K562 (cell line): Measurements from ENCODE around the gene GLRA2. TPM values are rescaled to one million over a fixed set of nuclear protein-coding genes. Genes with fewer than 3 reads are reported as not detected.

Source experiments
- ATAC-seq: fragments of 200-7000 bp; cut with Tn5 transposase; 3 replicates; pipeline ENCODE4 v1.9.1; 2020; ENCODE audit warnings: moderate library complexity
- BruUV-seq: library from RNA; stranded (reverse); fragments of 400-500 nt; replicated peaks from 2 replicates; lab custom pipeline; 2021; lab: Mats Ljungman, UMichigan
- CTCF ChIA-PET: fragments of 300-600 bp; formaldehyde crosslinking; extraction: SDS; loops from one replicate; lab custom pipeline; 2021; ENCODE audit warnings: low intra/inter-chr PET ratio; lab: Yijun Ruan, JAX
- POLR2A ChIA-PET: fragments of 300-600, 350-650 bp; sonication (Branson Sonifier 250); formaldehyde crosslinking; extraction: SDS; loops from one replicate; lab custom pipeline; 2021; ENCODE audit warnings: antibody characterized with exemption, inconsistent platforms; lab: Yijun Ruan, JAX
- DNase-seq, 4 experiments: peaks; one replicate each; pipeline versions ENCODE4 v3.0.0 to v3.0.0-alpha.2; 2011 to 2018; ENCODE audit warnings: low spot score in 3 of 4, mixed read lengths in 3 of 4; ENCODE audit errors: extremely low read depth in 1 of 4
- FAIRE-seq: peaks from 2 replicates; lab custom pipeline; 2011; peaks lifted over from hg19 to GRCh38; lab: Jason Lieb, UNC
- H2AFZ ChIP-seq: 2 replicates; pipeline ENCODE4 v1.6.0; 2011; ENCODE audit warnings: low read depth, low read length, control low read depth, inconsistent platforms
- H3K27ac ChIP-seq: fragments of 200-600 bp; 3 replicates; pipeline ENCODE4 v1.8.0; 2011; ENCODE audit warnings: low read depth, mild to moderate bottlenecking, control low read depth, inconsistent platforms, low read length, moderate library complexity, mixed read lengths; ENCODE audit errors: extremely low read depth
- H3K27me3 ChIP-seq, 2 experiments: fragments of 300-600 bp in 1 of 2; 2 replicates in 1 of 2; 3 replicates in 1 of 2; pipeline versions ENCODE4 v1.6.0 to v1.8.0; 2011; ENCODE audit warnings: inconsistent platforms in 2 of 2, low read length in 2 of 2, mild to moderate bottlenecking in 1 of 2, mixed read lengths in 1 of 2, moderate library complexity in 1 of 2; ENCODE audit not compliant: control insufficient read depth in 2 of 2, insufficient read depth in 2 of 2
- H3K36me3 ChIP-seq: fragments of 300-600 bp; 3 replicates; pipeline ENCODE4 v1.8.0; 2011; ENCODE audit warnings: mild to moderate bottlenecking, low read length, inconsistent platforms; ENCODE audit not compliant: control insufficient read depth, insufficient read depth
- H3K4me1 ChIP-seq, 2 experiments: fragments of 200-600 bp in 1 of 2; replicated peaks in 1 of 2; 2 replicates in 1 of 2; 3 replicates in 1 of 2; pipeline versions ENCODE4 v1.5.1 to v1.8.0; 2011; ENCODE audit warnings: inconsistent platforms in 2 of 2, low read length in 2 of 2, mild to moderate bottlenecking in 1 of 2, mixed read lengths in 1 of 2, moderate library complexity in 1 of 2; ENCODE audit not compliant: control insufficient read depth in 2 of 2, insufficient read depth in 2 of 2
- H3K4me2 ChIP-seq: 2 replicates; pipeline ENCODE4 v1.6.1; 2011; ENCODE audit warnings: low read length, control low read depth, inconsistent platforms, mixed read lengths; ENCODE audit not compliant: insufficient read depth
- H3K4me3 ChIP-seq: fragments of 200-600 bp; sonication (generic), shearing (Covaris generic); 2 replicates; pipeline ENCODE4 v1.5.1; 2016; ENCODE audit warnings: control low read depth, inconsistent platforms
- H3K79me2 ChIP-seq: fragments of 200-600 bp; 3 replicates; pipeline ENCODE4 v1.8.0; 2011; ENCODE audit warnings: low read length, inconsistent platforms; ENCODE audit not compliant: control insufficient read depth, insufficient read depth
- H3K9ac ChIP-seq, 2 experiments: 2 replicates each; pipeline versions ENCODE4 v1.6.0 to v1.6.1; 2011; ENCODE audit warnings: low read depth in 2 of 2, low read length in 2 of 2, control low read depth in 1 of 2, inconsistent platforms in 1 of 2, mild to moderate bottlenecking in 1 of 2, mixed read lengths in 1 of 2; ENCODE audit not compliant: insufficient read depth in 1 of 2
- H3K9me1 ChIP-seq: one replicate; pipeline ENCODE4 v1.6.0; 2011; ENCODE audit warnings: inconsistent platforms, mild to moderate bottlenecking, low read length, moderate library complexity; ENCODE audit not compliant: control insufficient read depth, insufficient read depth
- H3K9me3 ChIP-seq: replicated peaks from 2 replicates; pipeline ENCODE4 v1.5.1; 2011; ENCODE audit warnings: low read depth, low read length, inconsistent platforms; ENCODE audit not compliant: control insufficient read depth, insufficient read depth
- H4K20me1 ChIP-seq: replicated peaks from 2 replicates; pipeline ENCODE4 v1.6.1; 2011; ENCODE audit warnings: low read length, inconsistent platforms, mixed read lengths; ENCODE audit not compliant: control insufficient read depth, insufficient read depth
- FOXK1 ChIP-seq: sonication (generic); formaldehyde crosslinking; IDR thresholded peaks from 2 replicates; pipeline ENCODE4 v1.8.0; 2022; ENCODE audit warnings: missing genetic modification reagents, mild to moderate bottlenecking, borderline replicate concordance
- HDAC2 ChIP-seq: fragments of 450-650 bp; IDR thresholded peaks from 2 replicates; pipeline ENCODE4 v1.6.1; 2016; ENCODE audit warnings: mild to moderate bottlenecking
- HDAC3 ChIP-seq: fragments of 450-650 bp; IDR thresholded peaks from 2 replicates; pipeline ENCODE4 v1.6.1; 2018; ENCODE audit warnings: borderline replicate concordance, mild to moderate bottlenecking, moderate library complexity; ENCODE audit not compliant: partially characterized antibody
- HSF4 ChIP-seq: fragments of 250-450 bp; sonication (Bioruptor Pico); IDR thresholded peaks from 2 replicates; pipeline ENCODE4 v2.1.2; 2022; ENCODE audit warnings: mild to moderate bottlenecking, moderate library complexity, borderline replicate concordance
- KDM1A ChIP-seq, 2 experiments: fragments of 450-650 bp; IDR thresholded peaks; 2 replicates each; pipeline ENCODE4 v1.6.1; 2016; ENCODE audit warnings: mild to moderate bottlenecking in 2 of 2
- MBD2 ChIP-seq: sonication (generic); IDR thresholded peaks from 2 replicates; pipeline ENCODE4 v1.6.1; 2016; ENCODE audit warnings: low read depth, borderline replicate concordance
- NR0B1 ChIP-seq: fragments of 450-650 bp; IDR thresholded peaks from one replicate; pipeline ENCODE4 v1.6.1; 2018; ENCODE audit warnings: mild to moderate bottlenecking, moderate library complexity; ENCODE audit not compliant: partially characterized antibody
- NR2C2 ChIP-seq, 2 experiments: fragments of 200-800 bp in 1 of 2; sonication (Bioruptor generic) in 1 of 2; sonication (generic) in 1 of 2; formaldehyde crosslinking in 1 of 2; IDR thresholded peaks; 2 replicates each; pipeline versions ENCODE4 v1.6.1 to v1.8.0; 2016 to 2022; ENCODE audit warnings: mild to moderate bottlenecking in 1 of 2, missing compliant biosample characterization in 1 of 2, missing genetic modification characterization in 1 of 2, missing genetic modification reagents in 1 of 2
- RBM39 ChIP-seq: fragments of 200-400 bp; formaldehyde crosslinking; optimal IDR thresholded peaks from 2 replicates; pipeline ENCODE3; 2018; ENCODE audit warnings: low read depth, low read length
- TEAD4 ChIP-seq, 2 experiments: sonication (generic) in 1 of 2; formaldehyde crosslinking in 1 of 2; IDR thresholded peaks; 2 replicates each; pipeline versions ENCODE4 v1.6.1 to v1.8.0; 2012 to 2022; ENCODE audit warnings: borderline replicate concordance in 1 of 2, inconsistent platforms in 1 of 2, low read length in 1 of 2, mild to moderate bottlenecking in 1 of 2, missing genetic modification reagents in 1 of 2
- ZC3H8 ChIP-seq: fragments of 450-650 bp; IDR thresholded peaks from 2 replicates; pipeline ENCODE4 v1.6.1; 2017
- ZFP1 ChIP-seq: fragments of 450-650 bp; formaldehyde crosslinking; IDR thresholded peaks from 2 replicates; pipeline ENCODE4 v1.4.0; 2020; ENCODE audit warnings: mild to moderate bottlenecking, mixed read lengths
- ZNF318 ChIP-seq, 2 experiments: fragments of 450-650 bp; IDR thresholded peaks; 2 replicates each; pipeline ENCODE4 v1.6.1; 2016; ENCODE audit warnings: mild to moderate bottlenecking in 2 of 2, borderline replicate concordance in 1 of 2, low read depth in 1 of 2, moderate library complexity in 1 of 2
- ZNF583 ChIP-seq: fragments of 250-450 bp; sonication (Bioruptor Pico); IDR thresholded peaks from 2 replicates; pipeline ENCODE4 v1.4.0; 2020
- ZNF766 ChIP-seq: fragments of 200-800 bp; sonication (Bioruptor generic); conservative IDR thresholded peaks from 2 replicates; pipeline ENCODE4 v1.6.1; 2016; ENCODE audit warnings: missing genetic modification characterization, missing compliant biosample characterization
- in situ Hi-C: fragments of 300-500 bp; cut with MboI; formaldehyde crosslinking; loops from 4 replicates; pipeline ENCODE4 v1.15.0; 2018; ENCODE audit warnings: inconsistent platforms, mixed read lengths
- intact Hi-C: fragments of 100-400 bp; cut with micrococcal nuclease; formaldehyde crosslinking; loops from 2 replicates; pipeline ENCODE4 v1.14.2; 2022
- polyA plus RNA-seq, 8 experiments: library from polyadenylated mRNA; depleted of rRNA in 4 of 8; stranded (reverse) in 5 of 8; unstranded in 3 of 8; fragments of >200 nt; fragmentation: Nextera tagmentation in 2 of 8; fragmentation: Illumina TruSeq in 1 of 8; extraction: Ambion mirVana in 2 of 8; extraction: Trizol in 1 of 8; gene quantifications; 2 replicates each; pipeline versions ENCODE4 v1.2.1 to v1.2.3, GENCODE V29; 2011 to 2014; ENCODE audit warnings: inconsistent platforms in 1 of 8, missing spikeins in 1 of 8
- total RNA-seq, 7 experiments: library from RNA; depleted of rRNA in 6 of 7; stranded (reverse); fragments of >200 nt in 6 of 7; fragmentation: Illumina TruSeq in 2 of 7; extraction: Trizol in 2 of 7; gene quantifications; 2 replicates each; pipeline versions ENCODE4 v1.2.1 to v1.2.3, GENCODE V29; 2011 to 2021; ENCODE audit warnings: low replicate concordance in 1 of 7

The GLRA2 gene
- total and polyA plus RNA-seq, 9 of the 15 experiments (the other 6 are each of a cell fraction or from before 2014, with no cell fraction given), result not detected

GRCh38 chrX:14506866-14507265 lies 22.5 kb upstream of the GLRA2 start:
- Histone ChIP-seq H3K4me1 (no peaks in the 10 kb centered on the region), H3K9me3 (no peaks in the 10 kb centered on the region; the same call in 1 of the 2 replicates), H3K4me3 (no peak overlapping the region), H3K79me2 (no peaks in the 10 kb centered on the region), H3K27ac (no peak overlapping the region), H3K9me1 (no peaks in the 10 kb centered on the region), H3K9ac (no peak overlapping the region), H3K4me2 (no peak overlapping the region), H2AFZ (no peak overlapping the region), H4K20me1 (no peaks in the 10 kb centered on the region), H3K36me3 (no peaks in the 10 kb centered on the region), H3K27me3 (no peaks in the 10 kb centered on the region)
- intact Hi-C loops (no loop called here), in situ Hi-C loops (no loop called here)
- ATAC-seq, result no peak
- no peak for FAIRE-seq
- POLR2A ChIA-PET, result no interaction called here
- BruUV-seq, result no TSS peak
- CTCF ChIA-PET, result no interaction called here
- DNase-seq, result no peak
- no peak for TF ChIP-seq MBD2
- no peak for TF ChIP-seq ZNF766 (CRISPR knock-in tag)
- TF ChIP-seq HSF4 (CRISPR knock-in tag), result no peak
- no peak for TF ChIP-seq FOXK1
- TF ChIP-seq ZNF318 (IDR thresholded peaks at IDR 0.05; ENCODE audit: borderline replicate concordance in 1 of 2, low read depth in 1 of 2), result no peak
- no peak for TF ChIP-seq ZFP1
- no peak for TF ChIP-seq NR0B1
- no peak for TF ChIP-seq TEAD4 (IDR thresholded peaks at IDR 0.05; ENCODE audit: low read length)
- TF ChIP-seq TEAD4 (CRISPR knock-in tag; IDR thresholded peaks at IDR 0.05; ENCODE audit: borderline replicate concordance), result no peak
- TF ChIP-seq RBM39, result no peak
- no peak for TF ChIP-seq ZNF583 (CRISPR knock-in tag)
- no peak for TF ChIP-seq ZC3H8
- TF ChIP-seq KDM1A (IDR thresholded peaks at IDR 0.05), result no peak
- no peak for TF ChIP-seq NR2C2 (CRISPR knock-in tag; IDR thresholded peaks at IDR 0.05)
- no peak for TF ChIP-seq NR2C2 (tag; IDR thresholded peaks at IDR 0.05)
- TF ChIP-seq HDAC2, result no peak
- TF ChIP-seq HDAC3, result no peak
